HG03439 (cell line): ENCODE measurements around the gene EYA3.
A peak's percentile ranks its signal among the peaks of the same experiment; 100 is the strongest.

Experiments used
- ATAC-seq: cut with Tn5 transposase; IDR thresholded peaks from one replicate; pipeline ENCODE4 v1.9.1; 2021; ENCODE audit warnings: mild to moderate bottlenecking, moderate library complexity; ENCODE audit not compliant: unreplicated experiment

EYA3 gene, protein sequence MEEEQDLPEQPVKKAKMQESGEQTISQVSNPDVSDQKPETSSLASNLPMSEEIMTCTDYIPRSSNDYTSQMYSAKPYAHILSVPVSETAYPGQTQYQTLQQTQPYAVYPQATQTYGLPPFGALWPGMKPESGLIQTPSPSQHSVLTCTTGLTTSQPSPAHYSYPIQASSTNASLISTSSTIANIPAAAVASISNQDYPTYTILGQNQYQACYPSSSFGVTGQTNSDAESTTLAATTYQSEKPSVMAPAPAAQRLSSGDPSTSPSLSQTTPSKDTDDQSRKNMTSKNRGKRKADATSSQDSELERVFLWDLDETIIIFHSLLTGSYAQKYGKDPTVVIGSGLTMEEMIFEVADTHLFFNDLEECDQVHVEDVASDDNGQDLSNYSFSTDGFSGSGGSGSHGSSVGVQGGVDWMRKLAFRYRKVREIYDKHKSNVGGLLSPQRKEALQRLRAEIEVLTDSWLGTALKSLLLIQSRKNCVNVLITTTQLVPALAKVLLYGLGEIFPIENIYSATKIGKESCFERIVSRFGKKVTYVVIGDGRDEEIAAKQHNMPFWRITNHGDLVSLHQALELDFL

DNA sequence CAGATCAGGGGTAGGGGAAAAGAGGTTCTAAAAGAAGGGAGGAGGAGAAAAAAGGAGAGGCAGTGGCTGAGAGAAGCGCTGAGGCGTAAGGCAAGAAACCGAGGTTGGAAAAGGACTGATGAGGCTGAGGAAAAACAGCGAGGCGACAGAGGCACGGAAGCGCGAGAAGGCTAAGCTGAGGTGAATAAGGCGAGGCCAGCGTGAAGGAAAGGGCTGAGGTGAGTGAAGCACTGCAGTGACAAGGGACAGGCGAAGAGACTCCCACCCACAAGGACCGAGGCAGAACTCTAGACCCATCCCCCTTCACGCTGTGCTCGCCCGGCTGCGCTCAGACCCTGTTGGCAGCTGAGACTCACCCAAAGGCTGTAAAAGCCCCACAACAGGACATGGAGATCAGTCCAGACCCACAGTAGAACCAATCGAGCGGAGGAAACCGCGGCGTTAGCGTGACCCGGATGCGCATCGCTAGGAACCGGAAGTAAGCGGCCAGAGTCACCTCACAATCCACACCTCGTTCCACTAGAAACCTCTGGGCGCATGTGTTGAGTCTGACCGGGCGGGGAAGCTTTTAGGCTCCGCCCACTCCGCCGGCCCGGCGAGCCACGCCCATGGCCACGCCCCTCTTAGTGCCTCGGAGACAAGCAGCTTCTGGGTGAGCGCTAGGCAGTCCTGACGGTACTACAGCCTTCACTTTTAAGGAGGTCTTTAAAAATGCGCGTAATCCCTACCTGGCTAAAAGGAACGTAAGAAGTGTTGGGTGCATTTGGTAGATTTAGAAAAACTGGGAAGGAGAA lies at the start of gene EYA3:
Gene EYA3 (minus strand): TSS at position 443 of the 794 bp plus-strand sequence. CDS start 30,584 bp downstream, outside the sequence.
- peak; percentile 84 for ATAC-seq

DNA sequence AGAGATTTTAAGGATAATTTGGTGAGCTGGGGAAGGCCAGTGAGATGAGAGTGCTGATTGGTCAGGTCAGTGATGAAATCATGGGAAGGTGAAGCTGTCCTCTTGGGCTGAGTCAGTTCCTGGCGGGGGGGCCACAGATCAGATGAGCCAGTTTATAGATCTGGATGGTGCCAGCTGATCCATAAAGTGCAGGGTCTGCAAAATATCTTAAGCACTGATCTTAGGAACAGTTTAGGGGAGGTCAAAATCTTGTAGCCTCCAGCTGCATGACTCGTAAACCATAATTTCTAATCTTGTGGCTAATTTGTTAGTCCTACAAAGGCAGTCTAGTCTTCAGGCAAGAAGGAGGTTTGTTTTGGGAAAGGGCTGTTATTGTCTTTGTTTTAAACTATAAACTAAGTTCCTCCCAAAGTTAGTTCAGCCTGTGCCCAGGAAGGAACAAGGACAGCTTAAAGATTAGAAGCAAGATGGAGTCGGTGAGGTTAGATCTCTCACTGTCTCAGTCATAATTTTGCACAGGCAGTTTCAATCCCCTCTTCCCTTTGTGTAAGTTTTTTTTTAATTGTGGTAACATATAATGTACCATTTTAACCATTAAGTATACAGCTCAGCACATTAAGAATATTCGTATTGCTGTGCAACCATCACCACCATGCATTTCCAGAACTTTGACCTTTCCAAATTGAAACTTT lies 48.7 kb upstream of the EYA3 start:
- no peak for ATAC-seq

DNA sequence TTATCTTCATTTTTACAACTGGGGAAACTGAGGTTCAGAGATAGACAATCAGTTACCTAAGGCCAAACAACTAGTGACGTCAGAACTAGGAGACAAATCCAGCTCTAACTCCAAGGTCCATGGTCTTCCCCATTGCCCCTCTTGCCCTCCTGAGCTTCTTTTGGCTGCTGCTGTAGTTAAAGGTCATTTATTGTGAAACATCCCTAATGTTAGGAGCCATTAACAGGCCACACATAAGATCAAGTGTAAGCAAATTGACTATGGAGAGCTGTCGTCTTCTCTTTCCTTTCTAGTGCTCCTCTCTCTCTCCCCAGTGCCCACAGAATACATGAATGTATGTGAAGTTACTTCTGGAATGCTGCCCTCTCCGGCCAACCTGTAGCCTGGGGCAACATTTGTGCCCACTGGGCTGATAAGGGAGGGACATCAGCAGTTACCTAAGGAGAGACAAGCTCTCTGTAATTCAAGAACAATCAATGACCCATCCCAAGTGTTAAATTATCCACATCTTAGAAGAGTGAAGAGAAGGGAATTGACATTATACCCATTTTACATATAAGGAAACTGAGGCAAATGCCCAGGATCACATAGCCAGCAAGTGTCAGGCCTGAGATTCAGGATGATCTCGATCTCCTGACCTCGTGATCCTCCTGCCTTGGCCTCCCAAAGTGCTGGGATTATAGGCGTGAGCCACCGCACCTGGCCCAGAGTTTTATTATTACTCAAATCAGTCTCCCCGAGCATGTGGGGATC lies 47.9 kb upstream of the EYA3 start:
- ATAC-seq = no peak

DNA sequence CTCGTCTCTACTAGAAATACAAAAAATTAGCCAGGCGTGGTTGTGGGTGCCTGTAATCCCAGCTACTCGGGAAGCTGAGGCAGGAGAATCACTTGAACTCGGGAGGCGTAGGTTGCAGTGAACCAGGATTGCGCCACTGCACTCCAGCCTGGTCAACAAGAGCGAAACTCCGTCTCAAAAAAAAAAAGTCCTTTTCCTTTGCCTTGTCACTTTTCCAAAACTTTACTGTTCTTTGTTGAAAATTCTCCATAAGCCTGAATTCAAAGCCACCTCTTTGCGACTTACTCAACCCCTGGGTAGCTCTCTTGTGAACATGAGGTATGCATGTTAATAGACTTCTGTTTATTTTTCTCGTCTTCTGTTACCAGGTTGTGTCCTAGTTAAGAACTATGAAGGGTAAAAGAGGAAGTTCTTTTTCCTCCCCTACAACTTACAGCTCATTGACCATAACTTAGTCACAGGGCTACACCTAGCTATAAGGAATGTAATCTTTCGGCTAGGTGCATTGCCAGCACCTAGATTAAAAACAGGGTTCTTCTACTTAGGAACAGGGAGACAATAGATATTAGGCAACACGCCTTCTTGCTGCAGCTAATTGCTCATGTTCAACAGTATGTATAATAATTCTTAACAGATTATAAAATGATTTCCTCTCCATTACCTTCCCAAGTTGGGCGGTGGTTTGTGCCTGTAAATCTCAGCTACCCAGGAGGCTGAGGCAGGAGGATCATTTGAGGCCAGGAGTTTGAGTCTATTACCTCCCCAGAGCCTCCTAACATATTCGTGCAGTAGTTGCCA lies 47.2 kb upstream of the EYA3 start:
- no peak for ATAC-seq

DNA sequence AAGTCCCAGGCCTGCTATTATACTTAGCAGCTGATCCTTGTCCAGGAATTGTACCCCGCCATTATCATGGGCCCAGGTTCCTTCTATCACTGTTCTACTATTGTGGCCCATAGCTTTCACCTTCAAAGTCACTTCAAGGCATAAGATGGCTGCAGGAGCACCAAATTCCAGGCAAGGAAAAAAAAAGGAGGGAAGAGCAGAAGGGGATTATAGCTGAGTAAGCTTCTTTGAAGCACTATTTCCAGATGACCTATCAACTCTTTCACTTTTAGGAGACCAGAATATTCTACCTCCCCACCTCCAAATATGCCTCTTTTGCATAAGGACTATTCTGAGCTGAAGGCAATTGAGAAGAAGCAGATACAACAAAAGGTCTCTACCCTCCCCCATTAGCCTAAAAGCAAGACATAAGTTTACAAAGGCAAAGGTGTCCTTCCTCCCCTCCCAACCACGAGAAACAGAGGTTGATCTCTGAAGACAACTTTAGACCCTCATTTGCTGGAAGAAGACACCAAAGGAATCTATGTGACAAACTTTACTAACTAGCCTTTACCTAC lies 46.3 kb upstream of the EYA3 start:
- no peak for ATAC-seq

DNA sequence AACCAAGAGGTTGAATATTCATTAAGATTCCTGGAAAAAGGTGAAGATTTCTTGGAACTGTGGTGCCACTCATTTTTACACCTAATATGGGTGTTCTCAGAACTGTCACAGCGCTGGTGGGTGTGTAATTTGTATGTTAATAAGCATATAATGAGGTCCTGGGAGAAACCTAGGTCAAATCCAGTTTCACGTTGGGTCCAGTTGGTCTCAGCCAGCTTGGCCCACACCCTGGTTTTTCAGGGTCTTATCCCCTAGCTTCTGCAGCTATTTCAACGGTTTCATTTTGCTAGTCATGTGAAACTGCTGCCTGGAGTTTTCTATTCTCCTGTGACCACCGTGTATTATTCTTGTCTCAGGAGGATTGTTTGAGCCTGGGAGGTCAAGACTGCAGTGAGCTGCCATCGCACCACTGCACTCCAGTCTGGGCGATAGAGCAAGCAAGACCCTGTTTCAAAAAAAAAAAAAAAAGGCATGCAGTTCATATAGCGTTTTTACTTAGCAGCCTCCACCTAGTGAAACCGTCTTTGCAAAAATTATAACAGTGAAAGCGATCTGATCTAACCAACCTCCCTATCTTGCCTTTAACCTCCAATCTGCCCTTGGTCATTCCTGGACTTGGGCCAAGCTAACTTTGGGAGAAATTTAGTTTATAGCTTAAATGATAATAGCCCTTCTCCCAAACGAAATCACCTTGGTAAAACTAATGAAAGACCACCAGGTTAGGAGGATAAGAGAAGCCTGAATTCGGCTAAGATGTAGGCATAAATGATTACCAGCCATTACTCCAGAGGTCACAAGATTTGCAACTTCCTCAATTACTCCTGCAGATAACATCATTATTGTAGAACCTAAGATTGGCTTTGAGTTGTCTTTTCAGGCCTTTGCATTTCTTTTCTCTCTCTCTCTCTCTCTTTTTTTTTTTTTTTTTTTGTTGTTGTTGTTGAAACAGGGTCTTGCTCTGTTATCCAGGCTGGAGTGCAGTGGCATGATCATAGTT lies 44.1 kb upstream of the EYA3 start:
- ATAC-seq = no peak

DNA sequence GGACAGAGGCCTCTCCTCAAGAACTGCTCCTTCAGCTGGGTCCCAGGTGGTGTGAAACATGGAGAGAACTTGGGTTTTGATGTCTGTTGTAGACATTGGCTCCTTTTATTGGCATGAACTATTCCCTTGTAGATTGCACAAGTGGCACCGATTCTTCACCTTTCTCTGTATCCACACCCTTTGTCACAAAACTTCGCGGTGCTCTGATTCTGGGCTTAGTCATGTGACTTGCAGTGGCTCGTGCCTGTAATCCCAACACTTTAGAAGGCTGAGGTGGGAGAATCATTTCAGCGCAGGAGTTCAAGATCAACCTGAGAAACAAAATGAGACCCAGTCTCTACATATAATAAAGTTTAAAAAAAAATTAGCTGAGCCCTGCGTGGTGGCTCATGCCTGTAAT lies 42.5 kb upstream of the EYA3 start:
- no peak for ATAC-seq

DNA sequence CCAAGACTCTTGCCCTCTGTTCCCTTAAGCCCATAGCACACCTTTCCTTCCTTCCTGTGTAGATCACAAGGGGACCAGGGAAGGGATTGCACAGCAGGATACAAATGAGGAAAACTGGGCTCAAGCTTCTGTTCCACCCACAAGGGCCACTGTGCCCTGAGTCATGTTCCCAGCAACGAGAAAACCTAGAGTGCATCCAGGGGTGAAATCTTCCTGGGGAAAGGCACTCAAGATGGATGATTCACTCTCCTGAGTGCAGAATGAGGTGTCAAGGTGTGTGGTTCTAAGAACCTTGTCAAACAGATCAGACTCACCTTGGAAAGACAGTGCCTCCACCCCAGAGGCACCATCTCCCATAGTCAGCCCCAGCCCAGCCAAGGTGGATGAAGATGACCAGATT lies 40.7 kb upstream of the EYA3 start:
- ATAC-seq = no peak

DNA sequence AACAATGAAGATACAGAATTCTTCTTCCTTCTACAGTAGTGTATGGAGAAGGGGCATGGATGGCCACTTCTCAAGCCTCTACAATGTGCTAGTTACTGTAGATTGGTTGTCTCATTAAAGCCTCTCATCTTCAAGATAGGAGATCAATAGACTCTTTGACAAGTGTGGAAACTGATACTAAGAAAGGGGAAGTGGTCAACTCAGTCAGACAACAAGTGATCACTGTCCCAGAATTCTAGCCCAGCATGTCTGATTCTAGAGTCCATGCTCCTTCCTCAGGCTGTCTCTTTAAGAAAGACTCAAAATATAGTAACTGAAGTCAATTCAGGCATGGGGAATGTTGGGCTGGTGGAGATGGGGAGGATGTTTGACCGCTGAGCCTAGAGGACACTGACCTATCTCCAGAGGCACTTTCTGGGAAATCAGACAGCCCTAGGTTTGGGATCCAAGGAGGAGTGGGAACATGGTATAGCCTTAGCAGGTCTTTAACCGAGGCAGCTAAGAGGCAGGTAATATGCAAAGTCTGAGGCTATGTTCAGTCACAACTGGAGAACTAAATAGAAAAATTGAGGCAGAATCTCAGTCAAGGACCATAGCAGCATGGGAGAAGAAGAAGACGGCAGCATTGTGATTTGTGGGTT lies 39.3 kb upstream of the EYA3 start:
- ATAC-seq = peak; percentile 59

DNA sequence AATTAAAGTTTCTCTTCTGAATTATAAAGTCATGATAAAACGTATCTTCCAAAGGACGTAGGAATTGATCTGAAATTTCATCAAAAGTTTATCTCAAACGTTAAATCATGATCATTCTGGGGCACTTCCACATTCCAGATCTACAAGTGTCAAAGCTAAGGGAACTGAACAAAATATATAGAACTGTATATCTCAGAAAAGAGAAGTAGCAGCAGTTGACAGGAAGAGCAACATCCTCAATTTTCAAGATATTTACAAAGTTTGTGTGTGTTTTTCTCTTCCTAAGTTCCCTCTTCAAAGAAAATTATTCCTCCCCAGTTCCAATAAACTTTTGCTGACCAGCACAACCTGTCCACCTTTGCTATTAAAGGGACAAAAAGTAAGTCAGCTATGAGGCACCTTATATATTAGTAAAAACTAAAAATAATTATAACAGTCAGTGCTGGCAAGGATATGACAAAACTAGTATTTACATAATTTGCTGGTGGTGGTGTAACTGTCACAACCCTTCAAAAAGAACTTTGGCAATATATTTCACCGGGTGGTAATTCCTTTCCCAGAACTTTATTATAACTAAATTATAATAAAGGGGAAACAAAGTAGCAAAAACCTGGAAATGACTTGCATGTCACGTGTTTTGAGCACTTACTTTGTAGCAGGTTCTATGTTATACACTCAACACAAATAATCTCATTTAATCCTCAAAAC lies 38.5 kb upstream of the EYA3 start:
- ATAC-seq = no peak

DNA sequence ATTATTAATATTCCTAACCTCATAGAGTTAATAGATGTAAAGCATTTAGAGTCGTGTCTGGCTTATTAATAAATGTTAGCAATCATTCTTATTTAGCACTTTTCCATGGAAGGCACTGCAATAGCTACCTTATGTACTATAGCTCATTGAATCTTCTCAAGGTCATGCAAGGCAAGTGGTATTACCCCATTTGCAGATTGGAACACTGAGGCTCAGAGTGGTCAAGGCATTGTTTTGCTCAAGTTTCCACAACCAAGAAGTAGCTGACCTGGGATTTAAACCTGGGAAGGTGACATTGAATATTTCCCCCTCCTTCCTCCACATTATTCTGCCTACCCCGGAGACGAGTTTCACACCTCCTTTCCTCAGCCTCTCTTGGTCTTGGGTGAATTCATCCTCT lies 37.8 kb upstream of the EYA3 start:
- ATAC-seq = no peak

DNA sequence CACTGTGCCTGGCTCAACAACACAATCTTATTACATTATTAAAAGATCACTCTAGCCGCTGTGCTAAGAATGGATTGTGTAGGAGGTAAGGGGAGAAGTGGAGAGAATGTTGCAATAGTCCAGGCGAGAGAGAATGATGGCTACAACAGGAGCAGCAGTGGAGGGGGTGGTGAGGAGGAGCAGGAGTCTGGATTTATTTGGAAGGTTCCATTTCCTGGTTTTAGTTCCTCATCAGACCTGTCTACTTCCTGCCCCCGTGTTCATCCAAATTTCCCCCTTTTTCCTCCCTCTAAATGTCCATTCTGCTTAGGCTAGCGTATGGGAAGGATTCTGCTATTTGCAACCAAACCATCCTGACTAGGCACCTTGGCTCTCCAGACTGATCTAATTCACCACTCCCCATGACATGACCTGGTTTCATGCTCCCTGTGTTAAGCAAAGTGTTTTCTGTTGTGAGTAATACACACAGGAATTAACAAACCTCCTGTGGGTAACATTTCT lies 35.1 kb upstream of the EYA3 start:
- ATAC-seq = no peak

DNA sequence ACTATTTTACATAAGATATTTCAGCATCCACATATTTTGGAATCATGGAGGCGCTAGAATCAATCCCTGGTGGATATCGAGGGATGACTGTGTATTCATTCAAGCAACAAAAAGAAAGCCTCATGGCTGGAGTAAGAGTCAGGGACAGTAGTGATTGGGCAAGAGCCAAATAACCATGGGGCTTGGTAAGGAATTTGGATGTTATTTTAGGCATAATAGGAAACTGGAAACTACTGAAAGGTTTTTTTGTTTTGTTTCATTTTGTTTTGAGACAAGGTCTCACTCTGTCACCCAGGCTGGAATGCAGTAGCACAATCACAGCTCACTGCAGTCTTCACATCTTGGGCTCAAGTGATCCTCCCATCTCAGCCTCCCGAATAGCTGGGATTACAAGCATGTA lies 33.8 kb upstream of the EYA3 start:
- ATAC-seq = no peak

DNA sequence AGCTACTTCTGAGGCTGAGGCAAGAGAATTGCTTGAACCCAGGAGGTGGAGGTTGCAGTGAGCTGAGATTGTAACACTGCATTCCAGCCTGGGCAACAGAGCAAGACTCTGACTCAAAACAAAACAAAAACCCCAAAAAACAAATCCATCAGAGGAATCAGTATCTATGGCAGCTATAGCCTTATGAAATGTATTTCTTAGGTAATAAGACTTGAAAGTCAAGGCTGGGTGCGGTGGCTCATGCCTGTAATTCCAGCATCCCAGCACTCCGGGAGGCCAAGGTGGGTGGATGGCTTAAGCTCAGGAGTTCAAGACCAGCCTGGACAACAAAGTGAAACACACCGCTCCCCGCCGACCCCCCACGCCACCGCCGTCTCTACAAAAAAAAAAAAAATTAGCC lies 31.1 kb upstream of the EYA3 start:
- no peak for ATAC-seq

DNA sequence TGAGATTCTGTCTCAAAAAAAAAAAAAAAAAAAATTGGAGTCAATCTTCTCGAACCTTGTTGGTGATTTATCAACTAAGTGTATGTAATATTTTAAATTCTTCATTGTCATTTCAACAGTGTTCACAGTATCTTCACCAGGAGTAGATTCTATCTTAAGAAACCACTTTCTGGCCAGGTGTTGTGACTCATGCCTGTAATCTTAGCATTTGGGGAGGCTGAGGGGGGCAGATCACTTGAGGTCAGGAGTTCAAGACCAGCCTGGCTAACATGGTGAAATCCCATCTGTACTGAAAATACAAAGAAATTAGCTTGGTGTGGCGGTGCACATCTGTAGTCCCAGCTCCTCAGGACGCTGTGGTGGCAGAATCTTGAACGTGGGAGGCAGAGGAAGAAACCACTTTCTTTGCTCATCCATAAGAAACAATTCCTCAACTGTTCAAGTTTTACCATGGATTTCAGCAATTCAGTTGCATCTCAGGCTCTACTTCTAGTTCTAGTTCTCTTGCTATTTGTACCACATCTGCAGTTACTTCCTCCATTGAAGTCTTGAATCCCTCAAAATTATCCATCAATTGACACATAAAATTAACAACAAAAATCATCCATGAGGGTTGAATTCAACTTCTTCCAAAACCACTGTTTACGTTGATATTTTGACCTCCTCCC lies 30.4 kb upstream of the EYA3 start:
- ATAC-seq = no peak

DNA sequence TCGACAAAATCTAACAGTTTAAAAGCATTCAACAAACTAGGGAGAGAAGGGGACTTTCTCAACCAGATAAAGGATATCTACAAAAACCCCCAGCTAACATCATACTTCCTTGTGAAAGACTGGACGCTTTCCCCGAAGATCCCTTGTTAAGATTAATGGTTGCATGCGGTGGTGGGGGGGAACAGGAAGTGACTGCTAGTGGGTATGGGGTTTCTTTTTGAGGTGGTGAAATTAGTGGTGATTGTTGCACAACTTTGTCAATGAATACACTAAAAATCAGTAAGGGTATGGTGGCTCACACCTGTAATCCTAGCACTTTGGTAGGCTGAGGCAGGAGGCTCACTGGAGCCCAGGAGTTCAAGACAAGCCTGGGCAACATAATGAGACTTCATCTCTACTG lies 26.9 kb upstream of the EYA3 start:
- no peak for ATAC-seq
